GM21447 (cell line): Measurements from ENCODE around the gene TWF1.
"Not testable (repeated sequence)": the region's sequence is repeated elsewhere in the genome, so short reads cannot be mapped to it uniquely, and the experiment has no call there.

Experiments
- ATAC-seq: cut with Tn5 transposase; IDR thresholded peaks from one replicate; pipeline ENCODE4 v1.9.1; 2021; ENCODE audit not compliant: unreplicated experiment

Gene TWF1

GRCh38 chr12:43806737-43807072 lies 588 bp upstream of the TWF1 start:
- ATAC-seq = no peak

GRCh38 chr12:43805149-43805859 lies 813 bp downstream of the TWF1 start:
- no peak for ATAC-seq

GRCh38 chr12:43797561-43798217 lies 8.4 kb downstream of the TWF1 start:
- no peak for ATAC-seq

GRCh38 chr12:43795716-43796280 lies 10.3 kb downstream of the TWF1 start:
- no peak for ATAC-seq

GRCh38 chr12:43789941-43790340 lies 16.2 kb downstream of the TWF1 start:
- ATAC-seq = no peak

- no peak for ATAC-seq
These were observed 19.0 kb downstream of the TWF1 start for GRCh38 chr12:43786899-43787693.

- ATAC-seq = no peak
These were observed 29.6 kb downstream of the TWF1 start for GRCh38 chr12:43776498-43776897.

- no peak for ATAC-seq
These were observed 39.8 kb downstream of the TWF1 start for GRCh38 chr12:43766291-43766690.

GRCh38 chr12:43764528-43764927 lies 41.6 kb downstream of the TWF1 start:
- no peak for ATAC-seq

- ATAC-seq = no peak
These were observed 42.3 kb downstream of the TWF1 start for GRCh38 chr12:43763769-43764168.

- ATAC-seq = no peak
These were observed 43.5 kb downstream of the TWF1 start for GRCh38 chr12:43762596-43762995.

- no peak for ATAC-seq
These were observed 44.6 kb downstream of the TWF1 start for GRCh38 chr12:43761500-43761899.

GRCh38 chr12:43760396-43760795 lies 45.7 kb downstream of the TWF1 start:
- ATAC-seq = no peak

- ATAC-seq = peak; percentile 95
These were observed 47.2 kb downstream of the TWF1 start, which contains the start of the genes IRAK4 and PUS7L for GRCh38 chr12:43758728-43759563. Gene IRAK4 (plus strand): TSS chr12:43758951. CDS start chr12:43768112, 9,161 bp downstream. Gene PUS7L (minus strand): TSS chr12:43758790. CDS start chr12:43755245, 3,545 bp downstream.

GRCh38 chr12:43758247-43758727 lies 47.8 kb downstream of the TWF1 start:
- ATAC-seq = peak; percentile 12

- ATAC-seq = no peak
These were observed 52.1 kb downstream of the TWF1 start for GRCh38 chr12:43754015-43754414.

- ATAC-seq = not testable (repeated sequence)
These were observed 54.8 kb downstream of the TWF1 start for GRCh38 chr12:43751360-43751759.

- no peak for ATAC-seq
These were observed 55.3 kb downstream of the TWF1 start for GRCh38 chr12:43750814-43751213.

- no peak for ATAC-seq
These were observed 57.1 kb downstream of the TWF1 start for GRCh38 chr12:43749016-43749415.

GRCh38 chr12:43744826-43745225 lies 61.3 kb downstream of the TWF1 start:
- no peak for ATAC-seq
